Measurements from ENCODE around the gene PNLDC1. TPM values are rescaled to one million over a fixed set of nuclear protein-coding genes. Genes with fewer than 3 reads are reported as not detected.

Gene PNLDC1
- total and polyA plus RNA-seq, 2 of the 4 experiments (the other 2 are of a cell fraction), result not detected

DNA sequence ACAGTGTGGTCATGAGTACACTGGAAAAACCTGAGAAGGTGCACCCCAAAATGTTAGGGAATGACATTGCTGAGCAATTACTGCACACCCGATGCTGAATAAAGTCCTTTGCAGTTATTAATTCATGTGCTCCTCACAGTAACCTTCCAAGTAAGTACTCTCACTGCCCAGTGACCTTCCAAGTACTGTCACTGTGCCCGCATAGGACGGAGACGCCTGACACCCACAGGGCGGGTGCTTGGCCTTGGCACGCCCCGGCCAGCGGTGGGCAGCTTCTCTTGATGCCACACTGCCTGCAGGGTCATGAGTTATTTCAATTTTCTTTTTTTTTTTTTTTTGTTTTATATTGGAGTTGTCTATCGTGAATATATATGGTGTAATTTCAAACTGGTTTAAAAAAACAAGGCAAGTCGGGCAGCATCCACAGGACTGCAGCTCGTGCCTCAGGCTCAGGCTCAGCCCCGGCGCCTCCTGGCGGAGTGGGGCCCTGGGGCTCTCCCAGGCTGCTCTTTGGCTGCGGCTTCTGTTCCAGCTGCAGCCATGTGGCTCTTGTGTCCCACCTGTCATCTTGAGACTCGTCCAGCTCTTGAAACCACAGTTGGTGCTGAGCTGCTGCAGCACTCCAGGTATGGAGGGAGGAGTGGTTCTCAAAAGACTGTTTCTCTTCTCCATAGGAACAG lies 27.0 kb downstream of the PNLDC1 start:
- Histone ChIP-seq H2AK5ac (ENCODE audit: low read depth, low read length) (no peak overlapping the region), H3K14ac (replicated peaks; ENCODE audit: low read depth, low read length) (no peak overlapping the region), H3K4me3 (ENCODE audit: insufficient read depth, low read depth, low read length) (no peak overlapping the region), H3K4me1 (ENCODE audit: control insufficient read depth, insufficient read depth, low read length) (peaks cover 4% of the 10 kb centered on the region; the same call in 1 of the 2 replicates), H2AK9ac (replicated peaks; ENCODE audit: low read depth, low read length, poor library complexity) (no peak overlapping the region), H3K56ac (ENCODE audit: extremely low read depth, insufficient read depth, low read length) (no peak overlapping the region), H2BK5ac (ENCODE audit: low read depth, low read length, poor library complexity, severe bottlenecking) (no peak overlapping the region), H3K23ac (ENCODE audit: low read depth, low read length) (no peak overlapping the region), H4K20me1 (ENCODE audit: insufficient read depth, low read length) (no peaks in the 10 kb centered on the region), H2BK20ac (ENCODE audit: low read depth, low read length) (no peak overlapping the region), H3K27ac (ENCODE audit: insufficient read depth, low read length) (no peak overlapping the region), H3K27me3 (ENCODE audit: control insufficient read depth, insufficient read depth, low read length) (peaks cover 2% of the 10 kb centered on the region; the same call in 1 of the 2 replicates), H3K4ac (ENCODE audit: low read depth, low read length) (no peak overlapping the region), H3K79me1 (ENCODE audit: low read depth in 1 of 2, low read length in 2 of 2) (no peaks in the 10 kb centered on the region), H4K8ac (ENCODE audit: low read depth in 2 of 2, low read length in 2 of 2) (no peak overlapping the region), H4K91ac (ENCODE audit: insufficient read depth, low read depth, low read length) (no peak overlapping the region), H4K5ac (ENCODE audit: low read depth, low read length) (no peak overlapping the region), H3K4me2 (ENCODE audit: low read depth, low read length) (no peak overlapping the region), H2BK15ac (ENCODE audit: low read depth, low read length) (no peak overlapping the region), H3K36me3 (ENCODE audit: control insufficient read depth, insufficient read depth, low read length) (no peaks in the 10 kb centered on the region), H2AFZ (replicated peaks; ENCODE audit: low read length, poor library complexity) (no peak overlapping the region), H3K9ac (ENCODE audit: low read depth, low read length) (no peak overlapping the region), H2BK120ac (ENCODE audit: low read depth, low read length) (no peak overlapping the region), H3K9me1 (ENCODE audit: insufficient read depth, low read length) (peaks cover 3% of the 10 kb centered on the region; the same call in 1 of the 2 replicates), H3K9me3 (ENCODE audit: control insufficient read depth, insufficient read depth, low read length) (peaks cover 2% of the 10 kb centered on the region; the same call in 1 of the 2 replicates), H3K18ac (ENCODE audit: low read depth, low read length) (no peak overlapping the region)
- TF ChIP-seq FOS (IDR thresholded peaks at IDR 0.05; ENCODE audit: low read depth, low read length) (no peak), MAFK (IDR thresholded peaks at IDR 0.05; ENCODE audit: low read depth, low read length) (no peak), MXI1 (IDR thresholded peaks at IDR 0.05; ENCODE audit: borderline replicate concordance, low read depth, low read length) (no peak), CTCF (conservative IDR thresholded peaks at IDR 0.05; ENCODE audit: low read depth, low read length) (no peak), SMC3 (IDR thresholded peaks at IDR 0.05; ENCODE audit: low read depth, low read length) (no peak), RAD21 (IDR thresholded peaks at IDR 0.05; ENCODE audit: low read length) (no peak), RCOR1 (IDR thresholded peaks at IDR 0.05; ENCODE audit: insufficient replicate concordance, low read length) (no peak)
- TF ChIP-seq, protein P1, sequence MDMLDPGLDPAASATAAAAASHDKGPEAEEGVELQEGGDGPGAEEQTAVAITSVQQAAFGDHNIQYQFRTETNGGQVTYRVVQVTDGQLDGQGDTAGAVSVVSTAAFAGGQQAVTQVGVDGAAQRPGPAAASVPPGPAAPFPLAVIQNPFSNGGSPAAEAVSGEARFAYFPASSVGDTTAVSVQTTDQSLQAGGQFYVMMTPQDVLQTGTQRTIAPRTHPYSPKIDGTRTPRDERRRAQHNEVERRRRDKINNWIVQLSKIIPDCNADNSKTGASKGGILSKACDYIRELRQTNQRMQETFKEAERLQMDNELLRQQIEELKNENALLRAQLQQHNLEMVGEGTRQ (IDR thresholded peaks at IDR 0.05; ENCODE audit: low read depth, low read length), result no peak
- intact Hi-C loops (cut with micrococcal nuclease) (no loop called here), dilution Hi-C loops (cut with HindIII; ENCODE audit: low sequenced_read_pairs, unreplicated experiment) (no loop called here), in situ Hi-C loops (cut with MboI; ENCODE audit: low sequenced_read_pairs) (no loop called here)
- DNase-seq (no peak), ATAC-seq (ENCODE audit: low read depth) (no peak)
- CTCF ChIA-PET, result no interaction called here
- POLR2A ChIA-PET (ENCODE audit: unreplicated experiment), result interaction anchor here (0.7 kb wide), 1 partner anchor 11 kb away, joined by 4 read pairs; no protein-coding TSS in a partner anchor
- no TSS peak for BruUV-seq (replicated peaks)
- WGBS, 2 experiments (ENCODE audit: extremely low coverage in 2 of 2, insufficient read length in 1 of 2), result 62% methylated on average over 3 of the region's 16 CpGs; no CpG with 5 or more reads in 1 of the 2 experiments
